ENCODE results near the gene TTBK1. TPM values are rescaled to one million over a fixed set of nuclear protein-coding genes. Genes with fewer than 3 reads are reported as not detected.
A peak's percentile ranks its signal among the peaks of the same experiment; 100 is the strongest.

TTBK1 gene
- total RNA-seq, 2 donors from 2014 or later, result 0.05 to 0.16 TPM

DNA sequence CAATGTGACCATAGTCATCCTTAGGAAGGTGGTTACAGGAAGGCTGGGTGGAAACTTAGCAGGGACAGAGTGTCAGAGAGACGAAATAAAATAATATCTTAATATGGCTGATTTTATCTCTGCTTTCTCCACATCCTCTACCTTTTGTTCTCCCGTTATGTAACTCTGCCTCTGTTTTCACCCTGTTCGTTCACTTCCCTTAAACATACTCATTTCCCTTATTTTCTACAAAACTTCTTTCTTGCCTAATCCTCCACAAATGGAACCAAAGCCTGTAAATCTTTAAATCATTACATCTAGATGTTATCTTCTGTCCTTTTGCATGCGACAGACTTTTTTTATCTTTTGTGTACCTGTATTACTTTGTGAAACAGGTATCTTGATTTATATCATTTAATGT is 88.6 kb downstream of the TTBK1 start:
- Mint-ChIP-seq H3K27ac (peak overlapping the region; percentile 24), H3K4me3 (peak overlapping the region; percentile 59), H3K27me3 (no peaks in the 10 kb centered on the region), H3K36me3 (ENCODE audit: low read depth) (peaks cover 2% of the 10 kb centered on the region), H3K4me1 (peaks cover 19% of the 10 kb centered on the region)
- H3K9me3 ChIP-seq (ENCODE audit: control insufficient read depth, low read length, poor library complexity, severe bottlenecking), result no peaks in the 10 kb centered on the region
- peak; percentile 23 for ATAC-seq
- DNase-seq, result no peak

DNA sequence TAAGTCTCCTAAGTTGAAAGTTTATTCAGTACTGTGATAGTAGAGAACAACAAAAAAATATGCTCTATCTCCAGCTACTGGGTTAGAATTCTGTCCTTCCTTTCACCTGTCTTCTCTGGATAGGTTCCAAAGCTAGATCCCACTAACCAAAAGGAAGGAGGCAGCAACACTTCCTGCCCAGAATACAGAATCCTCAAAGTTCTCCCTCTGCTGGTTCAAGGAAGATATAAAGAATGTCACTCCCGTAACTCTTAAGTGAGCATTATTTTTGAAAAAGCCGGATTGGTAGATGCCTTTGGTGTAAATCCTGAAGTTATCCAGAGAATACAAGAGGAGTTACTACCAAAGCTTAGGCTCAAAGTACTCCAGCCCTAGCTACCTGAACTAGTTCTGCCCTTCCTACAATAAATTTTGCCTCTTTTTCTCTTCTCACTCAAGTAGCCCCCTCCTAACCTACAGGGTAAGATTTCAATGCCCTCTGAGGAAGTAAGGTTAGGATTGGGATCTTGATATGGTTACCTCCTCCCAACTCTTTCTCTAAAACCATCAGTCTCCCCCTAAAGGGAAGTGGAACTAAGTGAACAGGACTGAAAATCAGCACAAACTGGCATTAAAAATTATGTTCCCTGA is 91.3 kb downstream of the TTBK1 start:
- ATAC-seq (no peak), DNase-seq (no peak)
- Mint-ChIP-seq H3K27me3 (no peaks in the 10 kb centered on the region), H3K4me3 (no peak overlapping the region), H3K4me1 (peaks cover 22% of the 10 kb centered on the region), H3K27ac (no peak overlapping the region), H3K36me3 (ENCODE audit: low read depth) (peaks cover 3% of the 10 kb centered on the region)
- H3K9me3 ChIP-seq (ENCODE audit: control insufficient read depth, low read length, poor library complexity, severe bottlenecking), result no peaks in the 10 kb centered on the region

DNA sequence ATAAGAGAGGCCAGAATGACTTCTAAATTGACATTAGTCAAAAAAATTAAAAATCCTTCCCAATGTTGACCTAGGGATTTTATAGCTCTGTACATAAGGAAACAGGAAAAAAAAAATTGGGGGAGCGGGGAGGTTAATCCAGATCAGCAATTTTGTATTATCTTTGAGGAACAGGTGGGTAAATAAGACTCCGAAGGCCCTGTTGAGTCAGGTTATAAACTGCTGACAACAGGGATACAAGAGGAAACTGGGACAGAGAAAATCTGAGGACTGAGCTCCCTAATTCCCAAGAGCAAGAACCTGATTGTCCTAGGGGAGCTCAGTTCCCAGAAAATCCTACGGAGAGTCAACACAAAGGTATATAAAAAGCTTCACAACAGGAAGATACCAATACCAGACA is 92.2 kb downstream of the TTBK1 start:
- H3K9me3 ChIP-seq (ENCODE audit: control insufficient read depth, low read length, poor library complexity, severe bottlenecking), result no peaks in the 10 kb centered on the region
- DNase-seq (no peak), ATAC-seq (no peak)
- Mint-ChIP-seq H3K4me1 (peaks cover 25% of the 10 kb centered on the region), H3K36me3 (ENCODE audit: low read depth) (peaks cover 9% of the 10 kb centered on the region), H3K4me3 (no peak overlapping the region), H3K27me3 (no peaks in the 10 kb centered on the region), H3K27ac (no peak overlapping the region)

DNA sequence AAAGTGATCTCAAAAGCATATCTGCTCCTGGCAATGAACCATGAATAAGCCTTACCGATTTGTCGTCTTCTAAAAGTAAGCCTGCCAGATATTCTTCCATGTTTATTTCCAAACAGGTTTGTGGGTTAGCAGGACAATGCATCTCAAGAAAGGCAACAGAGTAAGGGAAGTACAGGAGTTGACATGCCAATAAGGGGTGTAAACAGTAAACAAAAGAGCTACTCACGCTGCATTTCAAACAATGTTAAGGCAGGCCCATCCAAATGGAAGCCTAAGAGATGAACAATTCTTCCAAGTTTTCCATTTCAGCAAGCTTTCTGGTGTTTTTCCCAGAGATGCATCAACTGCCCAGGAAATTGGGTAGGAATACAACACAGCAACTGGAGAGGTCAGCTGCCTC is 93.1 kb downstream of the TTBK1 start:
- H3K4me3 Mint-ChIP-seq, result no peak overlapping the region
- H3K27ac Mint-ChIP-seq, result no peak overlapping the region
- DNase-seq, result no peak
- peaks cover 21% of the 10 kb centered on the region for H3K4me1 Mint-ChIP-seq
- no peak for ATAC-seq
- no peaks in the 10 kb centered on the region for H3K27me3 Mint-ChIP-seq
- peaks cover 12% of the 10 kb centered on the region for H3K36me3 Mint-ChIP-seq (ENCODE audit: low read depth)
- no peaks in the 10 kb centered on the region for H3K9me3 ChIP-seq (ENCODE audit: control insufficient read depth, low read length, poor library complexity, severe bottlenecking)

Other genes starting within 250 kb of the TTBK1 start
- gene MEA1, start 229.5 kb upstream of the TTBK1 start, total RNA-seq, result 10 to 100 TPM; 23.7 to 26.3 TPM
- gene KLHDC3, start 229.2 kb upstream of the TTBK1 start, total RNA-seq, result 10 to 100 TPM; 31.1 TPM
- gene RRP36, start 221.9 kb upstream of the TTBK1 start, total RNA-seq, result 10 to 100 TPM; 25.2 to 29.0 TPM
- gene CUL7, start 189.6 kb upstream of the TTBK1 start, total RNA-seq, result 10 to 100 TPM in 1 of 2 donors, 1 to 10 TPM in 1; 8.2 to 11.2 TPM
- 10 to 100 TPM; 32.3 to 37.5 TPM for gene MRPL2, start 184.0 kb upstream of the TTBK1 start, total RNA-seq
- 10 to 100 TPM; 25.7 to 41.9 TPM for gene KLC4, start 183.8 kb upstream of the TTBK1 start, total RNA-seq
- gene PTK7, start 167.2 kb upstream of the TTBK1 start, total RNA-seq, result 1 to 10 TPM in 1 of 2 donors, under 1 TPM in 1; 0.62 to 1.6 TPM
- 10 to 100 TPM; 26.3 to 27.9 TPM for gene SRF, start 72.2 kb upstream of the TTBK1 start, total RNA-seq
- 10 to 100 TPM; 73.9 to 78.0 TPM for gene CUL9, start 61.3 kb upstream of the TTBK1 start, total RNA-seq
- 10 to 100 TPM; 32.3 to 35.0 TPM for gene DNPH1, start 14.0 kb upstream of the TTBK1 start, total RNA-seq
- not detected for gene SLC22A7, start 54.8 kb downstream of the TTBK1 start, total RNA-seq
- 1 to 10 TPM; 1.3 to 2.1 TPM for gene CRIP3, start 65.3 kb downstream of the TTBK1 start, total RNA-seq
- 10 to 100 TPM; 22.5 to 24.0 TPM for gene ZNF318, start 126.2 kb downstream of the TTBK1 start, total RNA-seq
- gene ABCC10, start 184.1 kb downstream of the TTBK1 start, total RNA-seq, result 10 to 100 TPM; 51.0 to 70.7 TPM
- under 1 TPM; 0.25 to 0.89 TPM for gene DLK2, start 212.1 kb downstream of the TTBK1 start, total RNA-seq
- 10 to 100 TPM; 33.2 to 36.3 TPM for gene TJAP1, start 234.1 kb downstream of the TTBK1 start, total RNA-seq

Data from T-helper 17 cell (primary cell).